ENCODE measurements around the gene CEBPB. TPM values are rescaled to one million over a fixed set of nuclear protein-coding genes. Genes with fewer than 3 reads are reported as not detected.

The CEBPB gene
- total RNA-seq, 1 experiment from 2014 or later: 226 TPM

GRCh38 chr20:50170549-50171220 lies 19.9 kb upstream of the CEBPB start:
- intact Hi-C loops (cut with micrococcal nuclease): no loop called here
- Mint-ChIP-seq H3K27me3 (ENCODE audit: insufficient read depth, unreplicated experiment) (no peaks in the 10 kb centered on the region), H3K9me3 (ENCODE audit: unreplicated experiment) (no peaks in the 10 kb centered on the region), H3K4me3 (ENCODE audit: unreplicated experiment) (no peak overlapping the region), H3K36me3 (ENCODE audit: insufficient read depth, unreplicated experiment) (no peaks in the 10 kb centered on the region), H3K4me1 (ENCODE audit: insufficient read depth, unreplicated experiment) (peaks cover 8% of the 10 kb centered on the region), H3K27ac (ENCODE audit: low read depth, unreplicated experiment) (no peak overlapping the region)
- ChIA-PET CTCF (interaction anchor here (0.6 to 21.6 kb wide), 20 partner anchors 10 to 548 kb away, joined by 3 to 696 read pairs (median 7); partner anchors contain the start of genes PEDS1 and UBE2V1), POLR2A (interaction anchor here (0.7 to 10.6 kb wide), 4 partner anchors 20 to 222 kb away, joined by 4 to 375 read pairs (median 133); partner anchors contain the start of genes PEDS1 and UBE2V1)
- no peak for TF ChIP-seq CTCF (IDR thresholded peaks at IDR 0.05; ENCODE audit: unreplicated experiment)
- no TSS peak for BruUV-seq (replicated peaks)
- DNase-seq (ENCODE audit: unreplicated experiment): no peak

- POLR2A ChIA-PET: interaction anchor here (5.4 to 10.6 kb wide), 3 partner anchors 22 to 60 kb away, joined by 91 to 375 read pairs (median 175); partner anchors contain the start of genes PEDS1 and UBE2V1
- H3K27me3 Mint-ChIP-seq (ENCODE audit: insufficient read depth, unreplicated experiment): no peaks in the 10 kb centered on the region
- CTCF ChIA-PET: interaction anchor here (0.7 to 21.6 kb wide), 8 partner anchors 8 to 101 kb away, joined by 3 to 696 read pairs (median 7); partner anchors contain the start of genes PEDS1 and UBE2V1
- no peak overlapping the region for H3K4me3 Mint-ChIP-seq (ENCODE audit: unreplicated experiment)
- no peak for TF ChIP-seq CTCF (IDR thresholded peaks at IDR 0.05; ENCODE audit: unreplicated experiment)
- no peaks in the 10 kb centered on the region for H3K36me3 Mint-ChIP-seq (ENCODE audit: insufficient read depth, unreplicated experiment)
- intact Hi-C loops (cut with micrococcal nuclease): no loop called here
- no TSS peak for BruUV-seq (replicated peaks)
- peak overlapping the region; percentile 9 for H3K27ac Mint-ChIP-seq (ENCODE audit: low read depth, unreplicated experiment)
- H3K4me1 Mint-ChIP-seq (ENCODE audit: insufficient read depth, unreplicated experiment): no peaks in the 10 kb centered on the region
- no peaks in the 10 kb centered on the region for H3K9me3 Mint-ChIP-seq (ENCODE audit: unreplicated experiment)
- no peak for DNase-seq (ENCODE audit: unreplicated experiment)
These were observed 18.1 kb upstream of the CEBPB start for GRCh38 chr20:50172347-50173013.

- ChIA-PET POLR2A (interaction anchor here (1.4 to 10.6 kb wide), 3 partner anchors 24 to 61 kb away, joined by 3 to 375 read pairs (median 175); partner anchors contain the start of genes PEDS1 and UBE2V1), CTCF (interaction anchor here (0.6 to 21.6 kb wide), 4 partner anchors 22 to 755 kb away, joined by 3 to 696 read pairs (median 5); partner anchors contain the start of gene UBE2V1)
- Mint-ChIP-seq H3K9me3 (ENCODE audit: unreplicated experiment) (no peaks in the 10 kb centered on the region), H3K4me3 (ENCODE audit: unreplicated experiment) (no peak overlapping the region), H3K27me3 (ENCODE audit: insufficient read depth, unreplicated experiment) (no peaks in the 10 kb centered on the region), H3K27ac (ENCODE audit: low read depth, unreplicated experiment) (no peak overlapping the region), H3K36me3 (ENCODE audit: insufficient read depth, unreplicated experiment) (peaks cover 6% of the 10 kb centered on the region), H3K4me1 (ENCODE audit: insufficient read depth, unreplicated experiment) (peaks cover 2% of the 10 kb centered on the region)
- intact Hi-C loops (cut with micrococcal nuclease): no loop called here
- TF ChIP-seq CTCF (IDR thresholded peaks at IDR 0.05; ENCODE audit: unreplicated experiment): no peak
- BruUV-seq (replicated peaks): no TSS peak
- no peak for DNase-seq (ENCODE audit: unreplicated experiment)
These were observed 16.2 kb upstream of the CEBPB start for GRCh38 chr20:50174456-50174855.
